ENCODE results near the gene ERF.

The ERF gene

GRCh38 chr19:42242069-42242511 lies 12.8 kb downstream of the ERF start:
- DNase-seq (ENCODE audit: low read depth), result no peak

DNA sequence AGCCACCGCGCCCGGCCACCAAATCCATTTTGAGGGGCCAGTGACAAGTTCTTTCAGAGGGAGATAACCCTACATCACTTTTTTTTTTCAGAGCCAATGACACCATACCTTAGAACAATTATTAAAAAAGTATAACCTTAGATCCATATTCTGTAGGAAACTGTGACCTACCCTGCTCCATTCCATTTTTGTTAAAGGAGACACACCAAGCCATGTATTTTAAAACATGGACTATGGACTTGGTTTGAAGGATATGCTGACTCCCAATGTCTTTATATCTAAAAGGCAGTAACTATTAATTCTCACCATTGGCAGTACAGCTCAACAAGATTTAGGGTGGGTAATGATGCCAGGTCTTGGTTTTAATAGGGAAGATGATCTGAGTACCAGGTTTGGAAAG lies 13.6 kb downstream of the ERF start:
- DNase-seq (ENCODE audit: low read depth), result no peak

- DNase-seq (ENCODE audit: low read depth), result no peak
Observed at GRCh38 chr19:42239544-42240220, 15.2 kb downstream of the ERF start.

- DNase-seq (ENCODE audit: low read depth), result no peak
Observed at GRCh38 chr19:42235181-42235580, 19.7 kb downstream of the ERF start.

GRCh38 chr19:42234364-42234763 lies 20.6 kb downstream of the ERF start:
- no peak for DNase-seq (ENCODE audit: low read depth)

DNA sequence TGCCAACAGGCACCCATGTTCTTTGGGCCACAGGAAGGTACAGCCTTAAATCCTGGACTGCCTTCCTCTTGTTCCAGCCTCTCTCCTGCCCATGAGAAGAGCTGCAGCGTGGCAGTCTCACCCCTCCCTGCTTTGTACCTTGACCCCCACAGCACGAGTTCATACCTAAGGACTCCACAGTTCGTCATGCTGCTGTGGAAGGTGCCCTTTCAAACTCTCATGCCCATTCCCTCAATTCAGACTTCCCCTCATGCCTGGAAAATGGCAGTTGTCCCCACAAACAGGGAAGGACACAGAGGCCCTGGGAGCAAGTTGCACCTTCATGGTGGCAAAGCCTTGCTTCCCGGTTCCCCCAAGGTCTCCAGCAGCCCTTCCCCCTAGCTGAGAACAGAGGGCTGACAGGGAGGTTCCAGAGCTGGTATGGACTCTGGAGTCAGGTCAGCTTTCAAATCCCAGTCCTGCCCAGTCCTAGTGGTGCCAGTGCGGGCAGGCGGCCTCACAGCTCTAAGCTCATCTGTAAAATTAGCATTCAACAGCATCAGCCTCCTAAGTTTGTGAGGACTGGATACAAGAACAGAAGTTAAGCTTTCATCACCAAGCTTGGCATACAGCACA lies 21.1 kb downstream of the ERF start:
- DNase-seq (ENCODE audit: low read depth), result no peak

DNA sequence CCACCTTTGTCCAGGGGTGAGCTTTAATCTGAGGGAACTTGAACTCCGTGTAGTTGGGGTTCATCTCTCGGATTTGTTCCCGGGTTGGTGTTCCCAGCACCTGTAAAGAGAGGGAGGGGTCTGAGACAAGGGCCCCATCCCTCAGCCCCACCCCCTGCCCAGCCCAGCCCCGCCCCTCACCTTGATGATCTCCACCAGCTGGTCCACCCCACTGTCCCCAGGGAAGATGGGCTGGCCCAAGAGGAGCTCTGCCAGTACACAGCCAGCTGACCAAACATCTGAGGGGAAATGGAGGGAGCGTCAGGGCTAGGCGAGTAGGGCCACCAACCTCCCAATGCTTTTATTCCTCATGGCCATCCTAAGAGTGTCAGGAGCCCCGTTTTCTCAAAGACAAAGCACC lies 21.8 kb downstream of the ERF start:
- no peak for DNase-seq (ENCODE audit: low read depth)

- no peak for DNase-seq (ENCODE audit: low read depth)
Observed at GRCh38 chr19:42232435-42232834, 22.5 kb downstream of the ERF start.

DNA sequence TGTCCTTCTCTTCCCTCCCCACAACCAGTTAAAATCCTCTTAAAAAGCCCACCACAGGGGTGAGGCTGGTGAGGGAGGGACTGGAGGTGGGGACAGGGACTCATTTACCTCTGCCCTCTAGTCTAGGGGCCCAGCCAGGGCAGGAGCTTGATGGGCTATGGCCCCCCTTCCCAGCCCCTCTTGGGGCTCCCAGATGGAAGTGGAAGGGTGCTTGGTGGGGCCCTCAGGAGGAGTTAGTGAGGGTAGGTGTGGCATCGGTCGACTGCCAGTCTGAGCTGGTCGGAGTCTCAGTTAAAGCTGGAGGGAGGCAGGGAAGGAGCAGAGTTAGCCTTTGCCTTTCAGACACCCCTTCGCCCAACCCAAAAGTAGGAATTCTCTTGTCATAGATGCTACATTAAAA lies 24.4 kb downstream of the ERF start:
- DNase-seq (ENCODE audit: low read depth), result no peak

- DNase-seq (ENCODE audit: low read depth), result no peak
Observed at GRCh38 chr19:42229855-42230351, 25.0 kb downstream of the ERF start.

DNA sequence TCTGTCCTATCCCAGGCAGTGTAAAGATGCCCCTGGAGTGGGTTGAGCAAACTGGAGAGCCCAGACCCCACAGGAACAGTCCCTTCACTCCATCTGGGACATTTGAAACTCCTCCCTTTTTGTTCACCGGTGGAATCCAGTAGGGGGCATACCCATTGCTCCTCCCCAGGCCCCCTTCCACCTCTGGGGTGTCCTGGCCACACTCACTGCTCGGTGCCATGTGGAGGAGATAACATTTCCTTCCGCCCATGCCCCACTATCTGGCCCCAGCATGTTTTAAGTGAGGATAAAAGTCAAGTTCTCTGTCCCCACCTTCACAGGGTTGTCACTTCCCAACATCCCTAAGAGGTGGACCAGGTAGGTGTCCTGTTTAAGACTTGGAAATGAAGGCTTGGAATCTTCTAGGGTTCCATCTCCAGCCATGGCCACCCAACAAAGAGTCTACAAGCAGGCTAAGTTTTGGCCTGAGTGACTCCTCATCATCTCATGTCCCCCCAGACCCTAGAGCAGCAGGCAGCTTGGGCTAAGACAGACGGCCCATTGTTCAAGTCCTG lies 25.6 kb downstream of the ERF start:
- DNase-seq (ENCODE audit: low read depth), result no peak

GRCh38 chr19:42228641-42229040 lies 26.3 kb downstream of the ERF start:
- no peak for DNase-seq (ENCODE audit: low read depth)

- DNase-seq (ENCODE audit: low read depth), result no peak
Observed at GRCh38 chr19:42226886-42227285, 28.0 kb downstream of the ERF start.

GRCh38 chr19:42225718-42226292 lies 29.1 kb downstream of the ERF start:
- no peak for DNase-seq (ENCODE audit: low read depth)

GRCh38 chr19:42224940-42225717 lies 29.8 kb downstream of the ERF start:
- no peak for DNase-seq (ENCODE audit: low read depth)

DNA sequence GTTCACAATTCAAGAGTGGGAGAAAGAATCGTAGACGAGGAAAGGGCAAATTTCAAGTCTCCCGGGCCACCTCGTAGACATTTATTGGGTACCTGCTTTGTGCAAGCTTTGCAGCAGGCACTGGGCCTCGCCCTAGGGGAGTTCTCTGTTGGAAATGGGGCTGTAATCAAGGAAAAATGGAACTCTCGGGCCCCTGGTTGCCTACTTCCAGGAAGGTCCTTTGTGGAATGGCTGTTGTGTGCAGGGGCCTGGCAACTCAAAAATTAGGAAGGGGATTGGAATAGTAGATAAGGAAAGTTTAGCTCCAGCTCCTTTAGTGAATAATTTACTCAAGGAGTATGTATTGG lies 34.2 kb downstream of the ERF start:
- DNase-seq (ENCODE audit: low read depth), result no peak

- DNase-seq (ENCODE audit: low read depth), result peak; percentile 89
Observed at GRCh38 chr19:42219812-42220750, 34.8 kb downstream of the ERF start, which contains the start of gene ZNF526. TSS of gene ZNF526 (plus strand) at chr19:42220312. CDS start at chr19:42224404, 4,092 bp downstream.

GRCh38 chr19:42217520-42218437 lies 37.1 kb downstream of the ERF start, which contains the start of gene DEDD2:
TSS of gene DEDD2 (minus strand) at chr19:42217677. CDS start at chr19:42217007, 670 bp downstream.
- DNase-seq (ENCODE audit: low read depth), result peak; percentile 99

DNA sequence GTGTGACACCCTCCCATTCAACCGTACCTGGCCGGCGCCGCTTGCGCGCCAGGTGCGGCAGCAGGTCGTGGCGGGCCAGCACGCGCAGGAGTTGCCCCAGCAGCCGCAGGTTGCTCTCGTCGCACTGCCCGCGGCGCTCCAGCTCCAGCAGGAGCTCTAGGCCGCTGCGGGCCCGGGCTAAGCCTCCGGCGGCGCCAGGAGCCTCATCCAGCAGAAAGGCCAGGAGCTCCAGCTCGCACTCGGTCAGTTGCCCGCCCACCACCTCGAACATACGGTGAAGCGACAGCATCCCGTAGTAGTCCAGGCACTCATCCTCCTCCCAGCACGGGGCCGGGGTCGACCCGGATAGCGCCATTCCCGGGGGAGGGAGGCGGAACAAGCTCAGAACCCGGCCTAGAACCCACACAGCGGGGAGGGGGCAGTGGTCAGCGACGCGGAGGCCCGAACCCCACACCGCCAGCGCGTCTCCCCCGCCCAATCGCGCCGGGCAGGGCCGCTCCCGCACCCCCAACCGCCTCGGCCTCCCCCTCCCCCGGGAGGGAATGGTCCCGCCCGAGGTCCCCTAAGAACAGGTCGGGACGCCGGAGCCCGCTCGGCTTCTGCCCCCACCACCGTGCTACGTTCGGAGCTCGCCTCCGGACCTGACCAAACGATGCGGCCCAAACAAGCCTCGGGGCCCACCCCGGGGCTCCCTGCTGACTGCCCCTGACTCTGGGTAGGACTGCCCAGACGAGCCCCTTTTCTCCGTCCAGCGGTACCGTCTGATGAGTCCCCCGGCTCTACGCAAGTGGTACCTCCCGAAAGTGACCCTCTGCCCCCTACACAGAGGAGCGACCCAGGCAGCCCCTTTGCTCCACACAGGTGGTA lies 38.0 kb downstream of the ERF start:
- DNase-seq (ENCODE audit: low read depth), result no peak
